ENCODE measurements around the gene EIF2B2. TPM values are rescaled to one million over a fixed set of nuclear protein-coding genes. Genes with fewer than 3 reads are reported as not detected.

Gene EIF2B2
- total RNA-seq, result 118 and 158 TPM in 2 replicates

DNA sequence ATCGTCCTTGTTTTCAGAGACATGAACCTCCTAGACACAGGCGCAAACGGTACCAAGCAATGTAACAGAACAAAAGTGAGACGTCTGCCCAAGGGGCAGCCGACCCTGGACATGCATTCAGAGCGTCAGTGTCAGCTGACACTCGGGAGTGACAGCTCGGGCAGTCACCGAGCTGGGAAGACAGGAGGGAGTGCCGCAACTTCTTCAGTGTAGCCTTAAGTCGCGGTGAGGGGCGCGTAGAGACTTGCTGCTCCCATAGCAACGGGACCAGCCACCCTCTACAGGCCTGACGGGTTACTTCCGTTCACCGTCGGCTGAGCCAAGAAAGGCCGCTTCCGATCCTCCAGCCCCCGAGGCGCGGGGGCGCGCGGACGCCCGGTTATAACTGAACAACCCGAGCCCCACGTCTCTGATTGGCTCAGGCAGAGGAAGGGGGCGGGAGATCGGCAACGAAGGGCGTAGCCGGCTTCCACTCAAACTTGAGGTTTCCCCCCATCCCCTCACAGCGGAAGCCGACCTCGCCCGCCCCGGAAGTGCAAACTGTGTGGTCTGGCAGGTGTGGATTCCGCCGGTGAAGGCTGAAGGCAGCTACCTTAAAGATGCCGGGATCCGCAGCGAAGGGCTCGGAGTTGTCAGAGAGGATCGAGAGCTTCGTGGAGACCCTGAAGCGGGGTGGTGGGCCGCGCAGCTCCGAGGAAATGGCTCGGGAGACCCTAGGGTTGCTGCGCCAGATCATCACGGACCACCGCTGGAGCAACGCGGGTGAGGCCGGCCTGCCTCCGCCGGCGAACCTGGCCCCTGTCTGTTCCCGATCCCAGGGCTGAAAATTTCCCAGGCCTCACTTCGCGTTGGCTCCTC lies at the start of gene EIF2B2:
TSS of gene EIF2B2 (plus strand) at position 530 of the 858 bp plus-strand sequence. CDS start at position 600, 70 bp downstream.
- no peak for DNase-seq (ENCODE audit: extremely low read depth, low read depth, low spot score)

DNA sequence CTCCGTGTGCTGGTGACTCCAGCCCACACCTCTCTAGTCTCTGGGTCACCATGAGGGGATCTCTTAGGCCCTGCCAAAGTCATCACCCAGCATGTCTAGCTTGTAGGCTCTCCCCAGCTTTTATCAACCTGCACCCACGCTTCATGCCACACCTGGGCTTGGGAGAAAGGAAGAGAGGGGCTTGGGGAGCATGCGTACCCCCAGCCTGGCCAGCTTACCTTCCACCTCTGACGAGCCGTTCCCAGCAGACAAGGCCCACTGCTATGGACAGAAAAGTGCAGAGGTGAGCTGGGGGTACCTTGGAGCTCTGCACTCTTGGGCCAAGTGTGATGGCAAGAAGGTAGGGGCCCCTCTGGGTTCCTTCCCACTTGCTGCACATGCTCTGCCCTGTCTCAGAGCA lies 49.0 kb upstream of the EIF2B2 start:
- no peak for DNase-seq (ENCODE audit: extremely low read depth, low read depth, low spot score)

DNA sequence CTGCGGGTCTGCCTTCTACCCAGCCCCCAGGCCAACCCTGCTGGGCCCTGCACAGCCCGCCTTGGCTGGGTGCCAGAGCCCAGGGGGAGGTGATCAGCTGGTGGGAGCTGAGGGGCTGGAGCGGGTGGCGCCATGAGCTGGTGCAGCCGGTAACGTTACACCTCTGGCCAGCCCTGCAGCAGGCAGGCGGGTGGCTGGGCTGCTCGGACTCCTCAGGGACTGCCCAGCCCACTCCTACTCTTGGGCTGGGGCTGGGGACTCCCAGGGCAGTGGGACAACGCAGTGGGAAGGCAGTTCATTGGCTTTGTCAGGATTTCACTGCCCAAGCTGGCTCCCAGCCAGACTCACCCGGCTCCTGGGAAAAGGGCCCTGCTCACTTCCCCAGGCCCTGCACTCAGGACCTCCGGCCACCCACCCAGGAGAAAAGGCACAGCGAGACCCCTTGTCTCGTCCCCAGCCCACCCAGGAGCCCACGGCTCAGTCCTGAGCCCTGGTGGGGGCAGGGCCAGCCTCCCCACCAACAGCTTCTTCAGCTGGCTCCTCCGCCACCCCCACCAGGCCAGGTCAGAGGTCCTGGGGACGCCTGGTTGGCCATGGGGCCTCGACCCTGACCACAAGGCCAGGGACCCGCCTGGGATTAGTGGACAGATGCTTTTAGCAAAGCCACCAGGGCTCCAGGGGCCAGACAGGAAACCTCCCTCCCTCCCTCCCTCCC lies 48.3 kb upstream of the EIF2B2 start:
- DNase-seq (ENCODE audit: extremely low read depth, low read depth, low spot score), result no peak

DNA sequence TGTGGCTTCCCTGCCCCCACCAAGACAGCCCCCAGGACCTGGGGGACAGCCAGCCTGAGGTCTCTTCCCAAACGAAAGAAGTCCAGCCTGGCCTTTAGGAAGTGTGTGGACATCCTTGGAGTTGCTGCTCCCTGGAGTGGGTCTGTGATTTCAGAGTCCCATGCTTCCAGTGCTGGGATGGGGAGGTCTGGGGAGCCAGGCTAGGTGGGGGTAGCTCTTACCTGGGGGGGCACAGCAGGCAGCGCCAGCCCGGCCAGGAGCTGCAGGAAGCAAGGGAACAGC lies 47.8 kb upstream of the EIF2B2 start:
- no peak for DNase-seq (ENCODE audit: extremely low read depth, low read depth, low spot score)

GRCh38 chr14:74955229-74956026 lies 47.3 kb upstream of the EIF2B2 start, which contains the start of gene PGF:
Gene PGF (minus strand): TSS chr14:74955597. CDS start chr14:74955242, 355 bp downstream.
- DNase-seq (ENCODE audit: extremely low read depth, low read depth, low spot score), result no peak

- DNase-seq (ENCODE audit: extremely low read depth, low read depth, low spot score), result no peak
These were observed 46.8 kb upstream of the EIF2B2 start for GRCh38 chr14:74956027-74956279.

- no peak for DNase-seq (ENCODE audit: extremely low read depth, low read depth, low spot score)
These were observed 46.2 kb upstream of the EIF2B2 start for GRCh38 chr14:74956280-74957072.

DNA sequence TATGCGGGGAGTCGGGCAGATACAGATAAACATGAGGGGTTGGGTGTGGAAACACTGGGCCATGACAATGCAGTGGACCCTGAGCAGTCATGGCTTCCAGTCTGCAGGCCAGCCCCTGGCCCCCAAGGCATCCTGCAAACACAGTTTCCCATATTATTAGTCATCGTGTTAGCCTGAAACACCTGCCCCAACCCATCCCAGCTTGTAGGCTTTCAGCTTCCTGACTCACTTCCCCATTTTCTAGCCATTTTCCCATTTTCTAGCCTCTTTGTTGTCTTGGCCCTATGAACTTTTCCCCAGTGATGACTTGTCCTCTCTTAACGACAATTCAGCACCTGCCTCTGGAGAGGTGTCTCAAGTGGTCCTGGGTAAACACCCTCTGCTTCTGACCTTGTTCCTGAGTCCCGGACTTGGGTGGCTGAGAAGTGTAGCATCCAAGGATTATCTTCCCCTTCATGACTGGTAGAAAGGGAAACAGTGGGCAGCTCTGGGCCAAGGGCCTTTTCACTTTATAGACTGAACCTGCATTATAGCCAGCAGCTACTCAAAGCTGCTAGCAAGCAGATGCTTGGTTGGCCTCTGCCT lies 43.0 kb upstream of the EIF2B2 start:
- no peak for DNase-seq (ENCODE audit: extremely low read depth, low read depth, low spot score)

- DNase-seq (ENCODE audit: extremely low read depth, low read depth, low spot score), result no peak
These were observed 42.0 kb upstream of the EIF2B2 start for GRCh38 chr14:74960736-74961135.

DNA sequence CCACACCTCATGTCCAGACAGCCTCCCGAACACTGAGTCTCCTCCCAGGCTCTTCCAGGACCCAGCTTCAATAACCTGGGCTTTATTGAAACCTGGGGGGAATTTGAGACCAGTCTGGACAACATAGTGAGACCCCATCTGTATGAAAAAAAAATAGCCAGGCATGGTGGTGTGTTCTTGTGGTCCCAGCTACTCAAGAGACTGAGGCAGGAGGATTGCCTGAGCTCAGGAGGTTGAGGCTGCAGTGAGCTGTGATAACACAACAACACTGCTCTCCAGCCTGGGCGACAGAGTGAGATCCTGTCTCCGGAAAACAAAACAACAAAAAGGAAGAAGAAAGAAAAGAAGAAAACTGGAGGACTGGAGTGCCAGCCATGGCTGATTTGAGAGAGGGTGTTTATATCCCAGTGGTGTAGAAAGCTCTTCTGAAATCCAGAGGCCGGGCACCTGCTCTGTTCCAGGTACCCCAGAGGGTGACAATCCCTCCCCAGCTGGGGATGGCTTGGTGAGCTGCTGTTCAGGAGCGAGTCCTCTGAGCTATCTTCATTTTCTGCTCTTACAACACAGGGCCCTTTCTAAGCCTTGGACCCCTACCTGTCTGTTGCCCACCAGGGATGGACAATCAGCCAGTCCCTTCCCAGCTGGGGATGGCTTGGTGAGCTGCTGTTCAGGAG lies 41.3 kb upstream of the EIF2B2 start:
- no peak for DNase-seq (ENCODE audit: extremely low read depth, low read depth, low spot score)

DNA sequence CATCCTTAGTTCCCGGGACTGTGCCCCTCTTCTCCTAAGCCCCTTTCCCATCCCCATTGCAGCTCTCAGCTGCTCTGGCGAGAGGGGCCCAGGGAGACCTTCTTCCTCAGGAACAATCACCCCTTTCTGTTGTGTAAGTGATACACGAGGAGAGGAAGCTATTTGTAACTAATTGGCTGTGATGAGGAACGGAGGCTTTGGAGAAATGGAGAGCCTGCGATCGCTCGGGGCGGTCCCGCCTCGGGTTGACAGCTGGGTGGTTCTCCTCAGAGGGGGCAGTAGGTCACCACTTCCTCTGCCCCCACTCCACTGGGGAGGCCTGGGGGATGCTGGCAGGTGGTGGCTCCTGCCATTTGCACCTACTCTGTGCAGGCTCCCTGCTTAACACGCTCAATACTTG lies 40.7 kb upstream of the EIF2B2 start:
- no peak for DNase-seq (ENCODE audit: extremely low read depth, low read depth, low spot score)

DNA sequence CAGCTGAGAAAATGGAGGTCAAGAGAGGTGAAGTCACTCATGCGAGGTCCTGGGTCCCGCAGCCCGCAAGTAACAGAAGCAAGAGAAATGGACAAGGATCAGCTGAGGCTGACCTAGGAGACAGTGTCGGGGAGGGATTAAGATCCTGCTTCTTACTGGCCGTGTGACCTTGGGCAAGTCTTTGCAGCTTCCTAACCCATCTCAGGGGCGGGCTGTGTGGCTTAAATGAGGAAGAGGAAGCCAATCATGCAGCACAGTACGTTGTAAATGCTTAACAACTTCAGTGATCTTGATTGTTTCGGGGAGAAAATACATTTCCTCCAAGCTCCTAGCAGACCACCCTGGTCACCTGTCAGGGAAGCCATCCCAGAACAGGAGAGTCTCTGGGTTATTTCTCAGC lies 40.2 kb upstream of the EIF2B2 start:
- DNase-seq (ENCODE audit: extremely low read depth, low read depth, low spot score), result no peak

- DNase-seq (ENCODE audit: extremely low read depth, low read depth, low spot score), result no peak
These were observed 39.5 kb upstream of the EIF2B2 start for GRCh38 chr14:74963178-74963704.

GRCh38 chr14:74963705-74964271 lies 38.9 kb upstream of the EIF2B2 start:
- DNase-seq (ENCODE audit: extremely low read depth, low read depth, low spot score), result no peak

DNA sequence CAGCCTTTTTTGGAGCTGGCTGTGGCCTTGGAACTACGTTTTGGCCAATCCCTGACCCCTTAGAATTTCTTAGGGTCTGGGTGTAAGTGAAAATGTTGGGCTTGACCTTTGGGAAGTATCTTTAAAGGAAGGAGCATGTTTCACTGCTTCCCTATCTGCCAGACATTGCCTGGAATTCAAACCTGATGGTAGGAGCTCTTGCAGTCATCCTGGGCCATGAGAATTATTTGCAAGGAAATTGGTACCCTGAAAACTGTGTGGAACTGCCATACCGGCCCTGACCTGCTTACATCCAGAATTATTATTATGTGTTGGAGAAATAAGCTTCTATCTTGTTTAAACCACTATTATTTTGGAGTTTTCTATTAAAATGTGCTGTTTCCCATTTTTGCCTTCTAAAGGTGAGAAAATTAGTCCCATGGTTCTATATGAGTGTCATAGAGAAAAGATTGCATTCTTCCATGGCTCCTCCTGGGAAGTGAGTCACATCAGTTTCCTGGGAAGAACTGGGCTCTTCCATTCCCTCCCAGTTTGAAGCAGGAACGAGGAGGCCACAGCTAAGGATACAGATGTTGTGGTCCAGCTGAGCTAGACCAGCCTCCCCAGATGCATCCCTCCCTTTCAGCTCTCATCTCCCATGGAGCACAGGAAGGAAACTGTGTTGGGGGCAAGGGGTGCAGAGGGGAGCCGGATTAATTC lies 37.8 kb upstream of the EIF2B2 start:
- no peak for DNase-seq (ENCODE audit: extremely low read depth, low read depth, low spot score)

DNA sequence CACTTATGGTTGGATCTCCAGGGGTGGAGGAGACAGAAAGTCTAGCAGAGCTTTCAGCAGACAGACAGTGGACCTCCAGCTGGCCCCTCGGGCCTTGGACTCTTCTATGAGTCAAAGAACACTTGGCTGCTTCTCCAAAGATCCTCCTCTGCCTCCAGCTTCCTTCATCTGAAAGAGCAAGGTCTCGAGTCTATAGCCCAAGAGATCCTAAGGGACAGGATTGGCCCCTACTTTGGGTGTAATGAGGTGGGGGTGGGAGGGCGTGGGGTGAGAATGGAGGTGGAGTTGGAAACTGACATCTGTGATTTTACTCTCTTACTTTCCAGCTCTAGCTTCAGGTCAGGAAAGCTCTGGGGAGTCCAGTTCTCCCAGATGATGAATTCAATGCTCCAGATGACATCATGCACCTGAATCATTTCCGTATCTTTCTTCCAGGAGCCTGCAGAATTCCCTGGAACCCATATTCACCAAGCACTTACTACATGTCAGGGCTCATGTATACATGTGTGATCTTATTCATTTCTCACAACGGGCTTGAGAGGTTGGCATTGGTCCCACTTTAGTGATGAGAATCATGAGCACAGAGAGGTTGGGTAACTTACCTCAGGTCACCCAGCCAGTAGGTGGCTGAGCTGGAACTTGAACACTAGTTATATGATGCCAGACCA lies 37.1 kb upstream of the EIF2B2 start:
- DNase-seq (ENCODE audit: extremely low read depth, low read depth, low spot score), result no peak

- DNase-seq (ENCODE audit: extremely low read depth, low read depth, low spot score), result no peak
These were observed 33.9 kb upstream of the EIF2B2 start for GRCh38 chr14:74968811-74969210.

DNA sequence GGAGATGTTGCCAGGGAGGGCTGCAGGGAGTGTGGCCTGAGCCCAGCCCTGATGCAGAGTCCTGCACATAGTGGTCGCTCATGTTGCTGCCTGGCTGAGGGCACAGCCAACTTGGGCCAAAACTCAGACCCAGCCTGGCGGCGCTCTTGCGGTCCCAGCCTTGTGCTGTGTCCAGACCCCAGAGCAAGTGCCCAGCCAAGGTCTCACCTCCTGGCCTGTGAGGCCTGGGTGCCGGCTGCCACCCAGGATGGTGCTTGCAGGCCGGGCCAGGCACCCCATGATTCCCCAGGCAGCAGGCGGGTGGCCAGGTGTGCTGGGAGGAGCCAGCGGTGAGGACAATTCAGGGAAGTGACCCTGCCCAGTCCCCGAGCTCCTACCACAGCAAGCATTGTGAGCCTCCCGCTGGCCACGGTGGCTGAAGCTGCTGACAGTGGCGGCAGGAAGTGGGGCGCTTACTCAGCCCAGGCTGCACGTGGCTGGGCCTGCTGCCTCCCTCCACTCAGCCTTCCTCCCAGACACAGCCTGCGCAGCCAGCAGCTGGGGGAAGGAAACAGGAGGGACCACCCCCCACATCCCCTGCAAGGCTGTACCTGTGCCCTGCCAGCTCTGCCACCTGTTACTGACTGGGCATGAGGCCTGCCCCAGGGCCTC lies 29.6 kb upstream of the EIF2B2 start:
- no peak for DNase-seq (ENCODE audit: extremely low read depth, low read depth, low spot score)

Data from glomerular endothelial cell (primary cell).